GM21515 (cell line): Measurements from ENCODE around the gene NT5C2.
A peak's percentile ranks its signal among the peaks of the same experiment; 100 is the strongest.
"Not testable (repeated sequence)": the region's sequence is repeated elsewhere in the genome, so short reads cannot be mapped to it uniquely, and the experiment has no call there.

Experiments used
- ATAC-seq: cut with Tn5 transposase; IDR thresholded peaks from one replicate; pipeline ENCODE4 v1.9.1; 2021; ENCODE audit not compliant: unreplicated experiment

Gene NT5C2

DNA sequence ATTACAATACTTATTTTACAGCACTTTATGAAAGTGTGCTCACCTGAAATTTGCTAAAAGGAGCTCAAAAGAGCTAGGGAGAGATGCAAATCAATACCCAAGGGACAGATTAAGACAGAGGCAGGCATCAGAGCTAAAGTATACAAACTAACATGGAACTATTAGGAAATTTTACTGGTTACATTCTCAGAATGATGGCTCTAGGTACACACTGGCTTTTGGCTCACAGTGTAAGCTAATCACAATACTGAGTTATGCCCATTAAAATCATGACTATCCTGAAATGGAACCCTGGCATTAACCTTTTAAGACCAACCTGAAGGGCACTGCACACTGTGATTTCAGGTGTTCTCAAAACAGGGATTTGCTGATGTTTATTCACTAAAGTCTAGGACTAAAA is 98.1 kb downstream of the NT5C2 start:
- ATAC-seq = no peak

DNA sequence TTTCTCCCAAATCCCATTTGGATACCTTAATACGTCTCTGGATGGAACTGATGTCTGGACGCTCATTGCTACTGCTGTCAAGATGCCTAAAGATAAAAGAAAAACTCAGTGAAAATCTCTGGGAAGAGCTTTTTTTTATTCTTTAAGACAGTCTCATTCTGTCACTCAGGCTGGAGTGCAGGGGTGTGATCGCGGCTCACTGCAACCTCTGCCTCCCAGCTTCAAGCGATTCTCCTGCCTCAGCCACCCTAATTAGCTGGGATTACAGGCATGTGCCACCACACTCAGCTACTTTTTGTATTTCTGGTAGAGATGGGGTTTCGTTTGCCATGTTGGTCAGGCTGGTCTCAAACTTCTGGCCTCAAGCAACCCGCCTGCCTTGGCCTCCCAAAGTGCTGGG is 102.2 kb downstream of the NT5C2 start:
- ATAC-seq = no peak

DNA sequence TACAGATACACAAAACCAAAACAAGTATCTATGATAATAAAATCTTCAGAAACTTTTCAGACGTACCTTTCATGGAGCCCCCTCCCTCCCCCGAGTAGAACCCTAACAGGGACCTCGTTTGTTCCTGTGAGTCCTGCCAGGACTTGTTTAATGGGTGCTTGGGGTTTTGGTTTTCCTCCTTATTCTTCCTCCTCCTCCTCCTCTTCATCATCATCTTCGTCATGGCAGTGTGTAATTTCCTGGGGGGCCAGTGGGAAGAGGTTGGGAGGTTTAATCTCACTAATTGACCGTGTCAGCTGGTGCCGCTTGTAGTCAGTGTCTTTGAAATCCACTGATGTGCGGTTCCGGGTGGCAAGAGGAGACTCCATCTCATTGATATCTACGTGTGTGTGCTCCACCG is 103.6 kb downstream of the NT5C2 start:
- no peak for ATAC-seq

DNA sequence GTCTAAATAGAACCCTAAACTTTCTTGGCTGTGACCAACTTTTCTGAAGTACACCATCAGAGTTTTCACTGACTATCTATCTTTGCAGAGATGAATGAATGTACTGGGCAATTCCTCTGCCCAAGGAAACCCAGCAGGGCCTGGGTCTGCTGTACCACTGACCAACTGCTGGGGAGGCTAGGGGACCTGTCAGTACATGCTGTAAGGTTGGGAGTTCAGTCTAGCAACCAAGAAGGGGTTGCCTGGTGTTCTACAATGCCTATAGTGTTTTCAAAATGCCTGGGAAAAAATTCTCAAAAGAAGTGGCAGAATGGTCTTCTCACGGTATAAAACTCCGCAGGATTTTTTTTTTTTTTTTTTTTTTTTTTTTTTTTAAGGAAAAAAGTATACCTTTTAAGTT is 106.3 kb downstream of the NT5C2 start:
- no peak for ATAC-seq

DNA sequence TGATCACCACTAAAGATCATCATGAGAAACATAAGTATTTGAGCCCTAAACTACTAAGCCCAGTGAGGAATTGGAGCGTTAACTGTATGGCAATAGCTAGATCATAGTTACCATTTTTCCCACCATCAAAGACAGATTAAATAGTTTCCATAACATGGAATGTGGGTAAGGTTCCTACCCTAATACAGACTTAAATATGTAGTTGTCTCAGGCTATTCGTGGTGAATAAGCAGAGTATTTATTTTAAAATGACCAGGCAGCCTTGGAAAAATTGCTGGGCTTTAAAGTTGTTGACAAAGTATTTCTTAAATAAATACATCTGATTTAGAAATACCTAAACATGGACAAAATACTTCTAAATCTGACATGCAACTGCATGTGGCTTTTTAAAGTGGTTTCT is 106.8 kb downstream of the NT5C2 start:
- ATAC-seq = no peak

DNA sequence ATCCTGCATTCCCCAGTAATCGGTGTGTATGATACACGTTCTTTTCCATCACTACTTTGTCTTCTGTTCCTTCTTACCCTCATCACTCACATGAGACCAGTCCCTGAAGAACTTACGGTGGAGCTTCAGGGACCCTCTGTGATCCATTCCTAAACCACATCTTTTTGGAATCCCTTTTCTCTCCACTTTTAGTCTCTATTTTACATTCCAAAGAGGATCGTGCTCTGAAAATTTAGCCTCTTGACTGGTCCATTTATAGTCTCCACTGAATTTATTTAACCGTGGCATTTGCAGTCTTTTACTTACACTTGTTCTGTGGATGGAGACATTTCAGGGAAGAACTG is 109.1 kb downstream of the NT5C2 start:
- no peak for ATAC-seq

DNA sequence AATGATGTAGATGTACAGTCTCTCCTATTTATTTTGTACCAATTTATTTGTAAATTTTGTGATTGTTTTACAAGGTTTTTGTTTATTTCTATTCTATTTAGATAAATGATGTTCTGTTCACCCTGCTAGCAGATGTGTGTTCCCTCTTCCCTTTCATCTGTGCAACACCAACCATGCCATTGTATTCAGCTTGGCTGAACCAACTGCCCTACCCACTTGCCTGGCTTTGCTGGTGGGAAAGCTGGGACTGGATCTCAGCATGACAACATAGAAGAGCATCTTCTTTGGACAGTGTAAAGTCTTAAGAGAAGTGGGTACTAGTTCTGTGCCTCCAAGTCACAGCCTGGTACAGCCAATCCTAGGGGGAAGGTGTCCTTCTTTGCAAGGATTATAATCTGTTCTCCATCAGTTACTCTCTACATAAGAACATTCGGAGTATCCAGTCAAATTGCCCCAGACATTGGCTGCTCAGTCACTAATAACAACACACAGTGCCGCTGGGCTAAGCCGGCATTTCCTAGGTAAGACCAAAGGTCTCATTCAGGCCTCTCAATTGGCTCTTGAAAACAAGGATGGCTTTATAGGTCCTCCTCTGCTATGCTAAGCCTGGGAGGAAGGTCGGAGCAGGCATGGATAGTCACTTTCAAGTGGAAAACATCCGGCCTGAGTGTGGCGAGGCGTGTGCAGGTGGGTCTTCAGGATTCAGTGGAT is 109.7 kb downstream of the NT5C2 start:
- ATAC-seq = no peak

DNA sequence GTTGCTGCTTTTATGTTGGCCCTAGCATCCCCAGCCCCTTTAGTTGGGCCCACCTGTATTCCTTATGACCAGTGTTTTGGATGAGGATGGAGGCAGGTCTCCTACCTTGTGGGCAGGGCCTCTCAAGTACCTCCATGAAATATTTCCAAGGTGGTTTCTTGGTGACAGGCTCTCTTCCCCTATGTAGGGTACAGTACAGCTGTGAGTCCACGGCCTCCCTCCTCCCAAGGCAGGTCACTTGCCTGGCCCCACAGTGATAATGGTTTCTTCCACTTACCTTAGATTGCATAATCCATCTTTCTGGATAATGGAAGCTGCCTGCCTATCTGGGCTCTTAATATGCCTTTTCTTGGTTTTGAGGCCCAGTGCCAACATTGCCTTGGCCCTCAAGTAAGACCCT is 110.4 kb downstream of the NT5C2 start:
- no peak for ATAC-seq

DNA sequence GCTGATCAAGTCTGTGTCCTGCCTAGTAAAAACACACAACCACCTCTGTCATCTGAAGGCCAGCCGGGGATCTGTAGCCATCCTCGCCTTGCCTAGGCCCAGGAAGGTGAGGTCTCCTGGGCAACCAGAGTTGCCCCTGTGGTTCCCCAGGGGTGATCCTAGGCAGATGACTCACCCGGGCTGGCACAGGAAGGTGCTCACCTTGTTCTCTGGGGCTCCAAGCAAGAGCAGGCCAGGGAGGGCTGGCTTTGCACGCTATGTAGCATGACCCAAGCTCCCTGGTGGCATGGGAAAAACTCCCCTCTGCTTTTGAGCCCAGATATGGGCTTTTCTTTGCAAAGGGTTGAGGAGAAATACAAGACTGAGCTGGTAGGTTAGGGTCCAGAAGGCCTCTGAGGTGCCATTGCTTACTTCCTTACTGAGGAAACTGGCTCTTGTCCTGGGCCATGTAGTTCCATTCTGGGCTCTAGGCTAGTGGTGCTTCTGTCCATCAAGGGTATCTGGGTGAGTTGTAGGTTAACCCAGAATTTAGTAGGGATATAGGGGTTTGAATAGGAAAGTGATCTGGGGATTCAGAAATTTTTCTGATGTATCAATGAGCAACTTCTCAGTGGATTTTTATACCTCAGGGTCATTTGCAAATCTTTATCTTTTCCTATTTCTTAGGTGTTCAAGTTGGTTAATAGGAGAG is 112.0 kb downstream of the NT5C2 start:
- no peak for ATAC-seq

DNA sequence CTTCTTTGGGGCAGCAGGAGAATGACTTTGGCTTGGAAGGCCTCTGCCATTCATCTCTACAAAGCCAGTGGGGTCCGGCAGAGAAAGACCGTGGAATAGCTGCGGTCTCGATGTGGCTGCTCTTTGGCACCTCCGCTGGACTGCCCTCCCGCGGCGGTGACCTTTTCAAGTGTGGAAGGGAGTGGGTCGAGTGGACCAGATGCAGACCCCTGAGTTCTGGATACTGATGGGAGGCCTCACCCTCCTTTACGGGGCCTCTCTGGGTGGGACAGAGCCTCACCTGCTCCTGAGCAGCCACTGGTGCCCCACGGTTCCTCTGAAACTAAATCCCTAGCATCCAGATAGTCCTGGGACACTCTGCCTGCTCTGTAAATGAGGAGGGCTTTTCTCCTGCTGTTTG is 113.1 kb downstream of the NT5C2 start:
- no peak for ATAC-seq

DNA sequence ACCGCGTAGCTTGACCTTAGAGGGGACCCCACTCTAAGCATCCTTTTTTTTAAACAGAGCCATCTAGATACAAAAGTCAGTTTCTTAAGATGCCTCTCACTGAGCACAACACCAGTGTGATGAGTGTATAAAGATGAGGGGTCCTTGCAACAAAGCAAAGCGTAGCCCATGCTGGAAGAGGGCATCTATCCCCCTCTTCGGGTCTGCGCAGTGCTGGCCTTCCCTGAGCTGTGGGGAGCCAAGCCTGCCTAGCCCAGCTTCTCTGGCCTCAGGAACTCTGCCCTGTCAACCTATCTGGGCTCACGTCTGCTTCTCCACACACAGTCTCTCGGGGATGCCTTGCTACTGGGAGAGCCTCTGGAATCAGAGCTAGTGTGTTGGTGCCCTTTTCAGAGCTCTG is 114.0 kb downstream of the NT5C2 start:
- no peak for ATAC-seq

DNA sequence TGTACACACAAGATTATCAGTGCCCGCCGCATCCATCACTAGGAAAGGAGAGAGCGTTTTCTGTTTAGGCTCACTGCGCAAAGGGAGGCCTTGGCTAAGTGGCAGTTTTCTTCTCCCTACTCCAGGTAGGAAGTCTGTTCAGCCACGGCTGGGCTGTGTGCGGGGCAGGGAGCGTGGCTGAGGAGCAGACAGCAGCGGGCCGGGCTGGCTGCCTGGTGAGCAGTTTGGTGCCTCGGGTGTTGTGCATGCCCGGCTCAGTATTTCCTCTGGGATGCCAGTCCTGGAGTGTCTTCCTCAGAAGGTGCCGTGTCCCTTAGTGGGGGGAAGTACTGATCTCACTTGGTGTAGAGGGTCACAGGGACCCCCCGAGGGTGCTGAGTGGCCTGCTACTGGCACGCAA is 114.4 kb downstream of the NT5C2 start:
- no peak for ATAC-seq

DNA sequence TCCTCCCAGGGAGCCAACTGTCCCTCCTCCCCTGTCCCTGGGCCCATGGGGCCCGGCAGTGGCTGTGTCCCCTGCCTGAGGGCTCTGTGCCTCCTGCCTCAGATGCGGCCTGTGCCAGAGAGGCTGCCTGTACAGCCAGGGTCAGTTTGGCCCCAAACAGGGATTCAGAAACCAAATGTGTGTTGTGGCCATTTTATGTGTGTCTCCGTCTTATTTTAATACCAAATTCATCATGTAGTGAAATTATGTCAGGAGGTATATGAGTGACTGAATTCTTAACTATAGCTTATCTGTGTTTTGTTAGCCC is 114.8 kb downstream of the NT5C2 start:
- ATAC-seq = no peak

DNA sequence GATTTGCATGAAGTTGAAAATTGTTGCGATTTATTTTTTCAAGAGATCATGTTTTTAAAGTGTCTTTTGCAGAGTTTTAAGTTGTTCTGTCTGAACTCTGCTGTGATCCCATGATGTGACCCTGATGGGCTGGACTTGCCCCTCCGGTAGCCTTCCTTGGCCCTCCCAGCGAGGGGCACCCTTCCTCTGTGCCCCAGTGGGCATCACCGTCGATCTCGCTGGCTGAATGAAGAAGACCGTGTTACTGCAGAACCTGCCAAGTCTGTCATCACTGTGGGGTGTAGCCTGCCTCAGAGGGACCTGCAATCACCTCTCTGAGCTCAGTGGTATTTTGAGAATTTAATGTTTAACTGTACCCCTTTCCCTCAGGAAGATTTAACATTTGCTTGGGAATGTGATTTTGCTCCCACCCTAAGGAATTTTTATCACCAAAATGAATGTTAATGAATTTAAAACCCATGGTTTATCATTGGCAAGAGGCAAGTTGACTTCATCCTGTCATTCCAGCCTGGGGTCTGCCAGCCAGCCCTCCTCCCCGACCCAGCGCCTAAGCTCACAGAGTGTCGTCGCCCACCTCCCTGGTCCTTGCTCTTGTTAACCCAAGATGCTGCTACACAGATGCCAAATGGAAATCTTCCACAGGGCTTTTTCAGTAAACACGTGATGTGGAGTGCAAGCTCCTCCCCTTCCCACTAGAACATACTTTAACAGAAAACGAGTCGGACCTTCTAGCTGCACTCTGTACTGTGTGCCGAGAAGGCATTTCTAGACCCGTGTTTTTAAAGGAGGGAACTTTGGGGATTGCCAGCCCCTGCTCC is 115.4 kb downstream of the NT5C2 start:
- no peak for ATAC-seq

DNA sequence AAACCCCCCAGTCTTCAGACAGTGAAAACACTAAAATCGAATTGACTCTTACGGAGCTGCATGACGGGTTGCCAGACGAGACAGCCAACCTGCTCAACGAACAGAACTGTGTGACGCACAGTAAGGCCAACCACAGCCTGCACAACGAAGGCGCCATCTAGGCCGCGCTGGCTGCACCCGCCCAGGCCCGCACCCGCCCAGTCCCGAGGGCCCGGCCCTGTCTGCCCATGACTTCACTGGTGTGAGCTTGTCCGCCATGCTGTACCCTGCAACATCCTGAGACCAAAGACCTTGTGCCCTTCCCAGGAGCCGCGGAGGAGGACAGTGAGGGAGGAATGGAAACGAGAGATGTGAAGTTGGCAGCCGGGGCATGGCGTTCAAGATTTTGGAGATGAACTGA is 116.1 kb downstream of the NT5C2 start:
- ATAC-seq = no peak

DNA sequence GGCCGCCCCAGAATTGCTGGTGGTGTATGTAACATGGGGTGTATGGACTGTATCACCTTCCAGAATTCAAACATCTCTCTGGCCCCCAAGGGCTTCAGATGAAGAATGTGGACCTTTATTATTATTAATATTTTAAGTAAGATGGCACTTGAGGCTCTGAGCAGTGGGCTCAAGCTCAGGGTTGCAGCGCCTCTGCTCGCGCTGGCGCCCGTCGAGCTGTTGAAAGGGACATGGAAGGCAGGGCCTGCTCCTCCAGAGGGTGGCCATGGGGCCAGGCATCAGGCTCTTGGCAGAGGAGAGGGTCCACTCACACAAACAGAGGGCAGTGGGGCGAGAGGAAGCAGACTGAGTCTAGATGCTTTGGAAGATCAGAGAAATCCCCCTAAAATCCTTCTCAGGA is 120.2 kb downstream of the NT5C2 start:
- ATAC-seq = no peak

DNA sequence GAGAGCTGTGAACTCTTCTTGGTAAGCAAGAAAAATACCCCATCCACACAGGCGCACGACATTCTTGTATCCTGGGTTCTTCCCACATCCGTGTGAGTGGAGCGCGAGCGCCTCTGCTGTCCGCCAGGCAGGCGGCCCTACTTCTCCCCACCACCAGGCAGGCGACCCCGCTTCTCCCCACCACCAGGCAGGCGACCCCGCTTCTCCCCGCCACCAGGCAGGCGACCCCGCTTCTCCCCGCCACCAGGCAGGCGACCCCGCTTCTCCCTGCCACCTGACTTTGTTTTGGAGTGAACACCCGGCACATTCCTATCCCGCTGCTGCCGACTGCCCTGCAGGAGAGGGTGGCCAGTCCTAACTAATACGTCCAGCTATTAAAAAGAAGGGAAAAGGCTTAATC is 120.8 kb downstream of the NT5C2 start:
- no peak for ATAC-seq

DNA sequence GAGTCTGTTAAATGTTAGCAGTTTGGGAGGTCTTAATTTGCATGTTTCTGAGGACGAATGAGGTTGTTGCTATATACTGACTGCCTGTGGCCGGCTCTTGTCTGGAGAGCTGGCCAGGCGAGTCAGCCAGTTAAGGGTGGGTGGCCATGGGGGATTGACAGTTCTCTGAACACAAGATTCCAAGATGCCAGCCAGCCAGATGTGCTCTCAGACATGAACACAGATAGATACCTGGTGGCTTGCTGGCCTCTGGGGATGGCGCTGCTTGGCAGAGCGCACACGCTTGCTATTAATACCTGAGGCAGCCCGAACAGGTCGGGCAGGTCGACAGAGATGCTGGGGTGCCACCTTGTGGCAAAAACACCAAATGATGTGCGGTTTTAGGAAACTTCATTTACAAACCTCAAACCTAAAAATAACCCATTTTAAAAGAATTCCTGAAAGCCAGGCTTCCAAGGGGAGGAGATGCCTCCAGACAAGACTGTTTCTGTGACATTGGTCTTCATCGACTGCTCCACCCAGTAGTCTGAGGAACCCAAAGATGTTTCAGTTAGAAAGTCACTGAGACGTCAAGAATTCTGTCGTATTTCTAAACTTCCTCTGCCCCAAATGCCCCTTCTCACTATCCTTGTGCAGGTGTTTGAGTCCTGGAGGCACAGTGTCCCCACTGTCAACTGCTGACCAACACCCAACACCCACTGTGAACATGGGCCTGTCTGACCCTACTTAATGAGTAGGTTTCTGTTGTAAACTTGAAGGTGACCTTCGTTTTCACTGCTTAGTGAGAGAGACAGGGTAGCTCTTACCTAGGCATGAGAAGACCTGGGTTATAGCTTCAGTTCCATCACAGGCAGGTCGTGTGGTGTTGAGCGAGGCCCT is 123.4 kb downstream of the NT5C2 start:
- peak; percentile 60 for ATAC-seq

DNA sequence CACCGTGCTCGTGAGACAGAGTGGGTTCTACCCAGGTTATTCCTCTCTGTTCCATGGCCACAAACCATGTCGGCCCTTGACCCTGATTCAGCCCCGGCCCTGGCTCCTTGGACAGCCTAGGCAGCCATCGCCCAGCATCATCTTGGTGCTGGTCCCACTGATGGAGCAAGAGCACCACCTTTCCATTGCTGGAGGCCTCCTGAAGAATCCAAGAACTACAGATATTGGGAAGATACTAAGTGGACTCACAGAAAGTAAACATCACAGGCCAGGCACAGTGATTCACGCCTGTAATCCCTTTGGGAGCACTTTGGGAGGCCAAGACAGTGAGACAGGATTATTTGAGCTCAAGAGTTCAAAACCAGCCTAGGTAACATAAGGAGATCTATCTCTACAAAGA is 125.1 kb downstream of the NT5C2 start:
- ATAC-seq = no peak

DNA sequence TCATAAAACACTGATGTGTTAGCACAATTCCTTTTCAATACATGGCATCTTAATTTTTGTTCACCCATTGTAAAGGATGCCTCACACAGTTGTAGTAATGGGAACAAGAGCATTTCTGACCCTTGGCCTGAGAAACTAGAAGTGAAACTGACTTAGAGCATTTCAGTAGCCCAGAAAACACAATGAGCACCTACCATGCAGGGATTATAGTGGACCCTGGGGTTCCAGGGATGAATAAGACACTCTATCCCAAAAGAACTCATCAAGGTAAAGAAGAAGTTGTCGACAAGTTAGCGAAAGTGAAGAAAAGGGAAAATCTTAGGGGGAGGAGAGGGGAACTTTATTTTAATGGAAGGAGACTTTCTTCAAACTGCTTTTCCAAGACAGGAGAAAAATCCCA is 125.6 kb downstream of the NT5C2 start:
- ATAC-seq = no peak

DNA sequence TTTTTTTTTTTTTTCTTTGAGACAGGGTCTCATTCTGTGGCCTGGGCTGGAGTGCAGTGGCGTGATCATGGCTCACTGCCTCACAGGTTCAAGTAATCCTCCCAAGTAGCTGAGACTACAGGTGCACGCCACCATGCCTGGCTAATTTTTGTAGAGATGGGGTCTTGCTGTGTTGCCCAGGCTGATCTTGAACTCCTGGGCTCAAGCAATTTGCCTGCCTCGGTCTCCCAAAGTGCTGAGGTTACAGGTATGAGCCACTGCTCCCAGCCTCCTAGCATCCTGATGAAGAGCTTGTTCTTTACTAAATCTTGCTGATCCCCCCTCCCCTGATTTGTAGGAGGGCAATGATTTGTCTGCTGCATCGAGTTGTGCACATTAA is 126.0 kb downstream of the NT5C2 start:
- not testable (repeated sequence) for ATAC-seq
